ENCODE measurements around the gene ANKRD13D. TPM values are rescaled to one million over a fixed set of nuclear protein-coding genes. Genes with fewer than 3 reads are reported as not detected.

The ANKRD13D gene
- total and polyA plus RNA-seq, 12 donors: 8.7 to 205 (median 40.4) TPM

GRCh38 chr11:67290801-67291200, 1.7 kb downstream of the ANKRD13D start:
- peaks cover 0 to 51% of the 10 kb centered on the region in 2 donors for H3K36me3 ChIP-seq (replicated peaks in 1 of 2)
- WGBS, 4 donors: 84 to 100% (median 92%) methylated on average over 3 to 7 of the region's 7 CpGs
- peaks cover 18 to 33% of the 10 kb centered on the region in 2 donors for H3K4me1 ChIP-seq (replicated peaks in 1 of 2)
- intact Hi-C loops (cut with DNase I): no loop called here
- H3K4me3 ChIP-seq: no peak overlapping the region
- TF ChIP-seq POLR2A (IDR thresholded peaks at IDR 0.05) (no peak), CTCF (IDR thresholded peaks at IDR 0.05) (no peak)
- H3K27me3 ChIP-seq: no peaks in the 10 kb centered on the region
- no peak for DNase-seq
- no peak overlapping the region for H3K27ac ChIP-seq
- no peaks in the 10 kb centered on the region for H3K9me3 ChIP-seq (replicated peaks in 1 of 3)

GRCh38 chr11:67291481-67292381, 2.6 kb downstream of the ANKRD13D start:
- no peak for DNase-seq
- peaks cover 18 to 33% of the 10 kb centered on the region in 2 donors for H3K4me1 ChIP-seq (replicated peaks in 1 of 2)
- no peaks in the 10 kb centered on the region for H3K27me3 ChIP-seq
- peaks cover 0 to 47% of the 10 kb centered on the region in 2 donors for H3K36me3 ChIP-seq (replicated peaks in 1 of 2)
- intact Hi-C loops (cut with DNase I): no loop called here
- H3K4me3 ChIP-seq: no peak overlapping the region
- no peaks in the 10 kb centered on the region for H3K9me3 ChIP-seq (replicated peaks in 1 of 3)
- no peak overlapping the region for H3K27ac ChIP-seq
- 92 to 95% (median 94%) methylated on average over 9 to 33 of the region's 33 CpGs for WGBS, 4 donors
- TF ChIP-seq CTCF (IDR thresholded peaks at IDR 0.05) (no peak), POLR2A (IDR thresholded peaks at IDR 0.05) (no peak)

GRCh38 chr11:67292671-67293070, 3.6 kb downstream of the ANKRD13D start:
- no peak for DNase-seq
- no peaks in the 10 kb centered on the region for H3K27me3 ChIP-seq
- peaks cover 17 to 27% of the 10 kb centered on the region in 2 donors for H3K4me1 ChIP-seq (replicated peaks in 1 of 2)
- WGBS, 4 donors: 61 to 65% (median 63%) methylated on average over 3 of the region's 3 CpGs
- H3K27ac ChIP-seq: no peak overlapping the region
- intact Hi-C loops (cut with DNase I): no loop called here
- no peak overlapping the region for H3K4me3 ChIP-seq
- no peaks in the 10 kb centered on the region for H3K9me3 ChIP-seq (replicated peaks in 1 of 3)
- TF ChIP-seq CTCF (IDR thresholded peaks at IDR 0.05): no peak
- TF ChIP-seq POLR2A (IDR thresholded peaks at IDR 0.05): no peak
- H3K36me3 ChIP-seq (replicated peaks in 1 of 2): peaks cover 0 to 49% of the 10 kb centered on the region in 2 donors

- Histone ChIP-seq H3K36me3 (replicated peaks in 1 of 2) (peaks cover 0 to 49% of the 10 kb centered on the region in 2 donors), H3K9me3 (replicated peaks in 1 of 3) (no peaks in the 10 kb centered on the region), H3K4me1 (replicated peaks in 1 of 2) (peaks cover 12 to 23% of the 10 kb centered on the region in 2 donors), H3K27me3 (no peaks in the 10 kb centered on the region), H3K27ac (no peak overlapping the region), H3K4me3 (no peak overlapping the region)
- intact Hi-C loops (cut with DNase I): no loop called here
- no peak for TF ChIP-seq CTCF (IDR thresholded peaks at IDR 0.05)
- no peak for TF ChIP-seq POLR2A (IDR thresholded peaks at IDR 0.05)
- WGBS, 4 donors: 61 to 69% (median 67%) methylated on average over 3 of the region's 3 CpGs
- no peak for DNase-seq
Measured at GRCh38 chr11:67293090-67293489, 4.0 kb downstream of the ANKRD13D start.
